HG02943 (cell line): ENCODE results near the gene GLRX3.

Source experiments
- ATAC-seq: cut with Tn5 transposase; IDR thresholded peaks from one replicate; pipeline ENCODE4 v1.9.1; 2021; ENCODE audit warnings: mild to moderate bottlenecking, low read depth, moderate library complexity; ENCODE audit not compliant: unreplicated experiment

GLRX3 gene

DNA sequence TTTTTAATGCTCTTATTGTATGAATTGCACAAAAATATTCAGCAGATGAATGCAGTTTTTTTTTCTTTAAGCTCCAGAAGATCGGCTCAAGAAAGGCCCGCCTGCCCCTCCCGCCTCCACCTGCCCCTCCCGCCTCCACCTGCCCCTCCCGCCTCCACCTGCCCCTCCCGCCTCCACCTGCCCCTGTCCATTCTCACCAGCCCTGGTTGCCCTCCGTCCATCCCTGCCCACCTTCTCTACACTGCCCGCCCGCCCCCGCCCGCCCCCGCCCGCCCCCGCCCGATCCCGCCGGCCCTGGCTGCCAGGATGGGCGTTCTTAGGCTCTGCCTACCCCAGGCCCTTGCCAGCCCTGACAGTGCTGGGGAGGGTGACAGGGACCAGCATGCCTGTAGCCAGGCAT lies 67.4 kb downstream of the GLRX3 start:
- ATAC-seq, result no peak

DNA sequence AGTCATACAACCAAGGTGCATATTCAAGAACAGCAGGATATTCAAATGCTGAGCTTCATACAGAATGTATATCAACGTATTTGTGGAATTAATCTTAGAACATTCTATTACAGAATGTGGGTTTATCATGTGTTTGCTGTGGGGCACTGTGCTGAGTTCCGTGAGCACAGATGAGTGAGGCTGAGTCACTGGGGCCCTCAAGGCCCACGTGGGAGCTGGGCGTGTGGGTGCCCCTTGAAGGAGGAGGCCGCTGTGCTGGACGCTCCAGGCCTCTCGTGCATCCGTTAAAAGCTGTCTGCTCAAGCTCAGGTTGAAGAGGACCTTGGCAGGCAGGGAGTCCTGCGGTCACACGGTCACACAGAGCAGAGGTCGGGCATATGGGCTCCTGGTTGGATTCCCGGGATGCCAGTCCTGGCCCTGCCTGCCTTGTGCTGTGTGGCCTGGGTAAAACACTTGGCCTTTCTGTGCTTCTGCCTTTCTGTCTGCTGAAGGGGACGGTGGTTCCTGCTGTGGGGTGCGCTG lies 70.1 kb downstream of the GLRX3 start:
- ATAC-seq, result no peak

DNA sequence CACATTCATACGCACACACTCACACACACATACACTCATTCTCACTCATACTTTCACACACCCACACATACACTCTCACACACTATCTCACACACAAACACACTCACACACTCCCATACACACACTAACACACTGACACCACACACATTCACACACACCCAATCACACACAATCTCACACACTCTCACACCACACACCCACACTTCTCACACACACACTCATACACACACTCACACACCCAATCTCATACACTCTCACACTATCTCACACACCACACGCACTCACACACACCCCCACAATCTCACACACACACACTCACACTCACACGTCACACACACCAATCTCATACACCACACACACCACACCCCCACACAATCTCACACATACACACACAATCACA lies 71.0 kb downstream of the GLRX3 start:
- no peak for ATAC-seq

DNA sequence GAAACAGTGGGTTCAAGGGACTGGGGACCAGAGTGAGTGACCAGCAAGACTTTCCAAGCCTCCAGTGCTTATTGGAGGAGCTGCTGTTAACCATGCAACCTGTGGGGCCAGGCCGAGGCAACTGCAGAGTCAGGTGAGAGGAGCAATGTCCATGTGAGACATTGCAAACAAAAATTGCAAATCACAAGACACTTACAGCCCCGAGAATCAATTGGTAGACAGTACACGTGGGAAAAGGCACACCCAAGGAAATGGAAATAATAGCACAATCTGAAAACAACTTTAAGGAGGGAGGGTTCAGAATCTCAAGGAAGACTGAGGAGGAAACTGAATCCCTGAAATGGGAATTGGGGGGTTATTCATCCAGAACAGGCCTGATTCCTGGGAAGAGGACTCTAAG lies 72.6 kb downstream of the GLRX3 start:
- ATAC-seq, result no peak

DNA sequence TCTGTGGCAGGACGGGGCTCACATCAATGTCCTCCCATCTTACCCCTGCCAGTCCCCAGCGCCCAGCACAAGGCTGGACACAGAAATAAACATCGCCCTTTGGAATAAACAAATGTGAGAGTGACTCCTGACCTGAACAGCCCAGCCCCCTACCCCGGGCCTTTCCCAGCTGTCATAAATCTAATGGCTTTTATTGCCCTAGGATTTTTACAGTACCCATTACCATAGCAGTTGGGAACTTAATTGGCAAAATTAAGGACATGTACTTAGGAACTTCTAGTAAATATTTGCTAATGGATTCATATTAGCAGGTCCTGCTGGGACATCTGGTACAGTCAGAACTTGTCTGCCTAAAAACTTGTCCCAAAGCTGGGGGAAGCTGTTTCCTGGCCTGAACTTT lies 76.6 kb downstream of the GLRX3 start:
- no peak for ATAC-seq

DNA sequence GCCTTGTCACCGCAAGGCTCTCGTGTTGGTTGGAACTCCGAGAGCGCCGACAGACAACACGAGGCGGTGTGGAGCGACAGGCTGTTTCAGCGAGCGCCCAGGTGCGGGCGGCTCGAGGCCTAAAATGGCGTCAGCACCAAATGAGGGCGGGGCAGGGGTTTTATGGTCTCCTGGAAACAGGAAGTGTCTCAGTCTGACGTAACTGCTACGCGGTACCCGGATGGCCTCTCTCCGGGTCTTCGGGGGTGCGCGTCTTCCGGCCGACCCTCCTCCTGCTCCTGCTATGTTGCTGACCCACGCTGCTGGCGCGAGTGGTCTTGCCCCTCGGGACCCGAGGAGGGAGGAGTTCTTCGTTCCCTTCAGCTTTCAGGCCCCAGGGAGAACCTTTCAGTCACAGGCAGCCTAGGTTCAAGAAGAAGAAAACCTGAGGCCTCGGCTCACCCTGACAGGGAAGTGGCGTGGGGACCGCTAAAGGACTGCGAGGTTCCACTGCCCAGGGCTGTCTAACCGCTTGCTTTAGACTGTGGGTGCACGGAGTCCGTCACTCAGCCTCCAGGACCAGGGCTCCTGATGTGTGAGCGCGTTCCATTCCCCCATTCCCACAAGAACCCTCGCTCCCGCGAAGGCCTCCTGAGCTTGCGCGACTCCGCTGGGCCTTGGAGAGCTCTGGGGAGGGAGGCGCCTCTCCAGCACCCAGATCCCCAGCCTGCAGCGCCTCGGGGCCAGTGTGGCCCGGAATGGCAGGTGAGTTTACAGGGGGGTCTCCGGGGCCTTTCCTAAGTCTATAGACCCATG lies 77.3 kb downstream of the GLRX3 start:
- no peak for ATAC-seq

DNA sequence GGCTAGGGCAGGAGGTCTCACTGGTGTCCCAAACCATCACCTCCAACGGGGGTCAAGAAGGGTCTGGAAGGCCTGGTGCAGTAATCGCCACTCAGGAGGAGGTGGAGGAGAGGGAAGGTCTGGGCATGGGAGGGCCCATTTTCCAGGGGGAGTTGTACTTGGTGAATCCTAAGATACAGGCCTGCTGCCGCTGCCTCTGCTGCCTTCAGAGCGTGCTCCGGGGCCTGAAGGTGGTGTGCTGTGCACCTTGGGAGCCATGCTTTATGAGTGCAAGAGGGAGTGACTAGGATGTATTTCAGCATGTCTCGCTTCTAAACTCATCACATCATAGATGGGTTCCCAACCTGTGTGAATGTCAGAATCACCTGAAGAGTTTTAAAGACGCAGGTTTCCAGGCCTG lies 78.2 kb downstream of the GLRX3 start:
- no peak for ATAC-seq

DNA sequence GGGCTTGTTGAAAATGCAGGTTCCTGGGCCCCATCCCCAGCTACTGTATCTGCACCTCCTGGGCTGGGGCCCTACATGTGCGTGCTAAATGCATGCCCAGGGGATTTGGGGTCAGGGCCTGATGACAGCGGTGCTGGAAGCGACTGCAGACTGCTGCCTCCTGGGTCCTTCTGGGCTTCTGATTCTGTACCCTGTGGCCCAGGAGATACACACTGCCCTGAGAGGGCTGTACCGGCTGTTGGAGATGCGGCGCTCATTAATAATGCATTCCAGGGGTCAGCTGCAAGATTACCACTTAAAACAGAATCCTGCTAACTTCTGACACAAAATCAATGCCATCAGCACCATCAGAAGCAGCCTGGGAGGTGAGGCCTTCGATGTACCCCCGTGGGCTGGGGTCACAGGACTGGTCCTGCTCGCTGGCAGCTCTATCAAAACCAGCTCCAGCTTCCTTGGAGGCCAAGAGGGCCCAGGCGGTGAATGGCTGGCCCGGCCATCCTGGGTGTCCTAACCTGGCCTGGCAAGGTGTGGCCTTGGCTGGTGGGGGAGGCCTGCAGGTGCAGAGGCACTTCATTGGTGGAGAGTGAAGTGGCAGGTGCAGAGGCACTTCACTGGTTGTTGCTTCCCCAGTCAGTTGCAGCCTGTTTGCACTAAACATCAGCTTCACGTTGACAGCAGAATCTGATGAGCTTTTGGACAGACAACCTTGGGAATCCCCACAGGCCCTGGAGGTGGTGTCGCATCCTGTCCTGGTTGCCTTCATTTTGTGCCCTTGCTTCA lies 79.2 kb downstream of the GLRX3 start:
- no peak for ATAC-seq

DNA sequence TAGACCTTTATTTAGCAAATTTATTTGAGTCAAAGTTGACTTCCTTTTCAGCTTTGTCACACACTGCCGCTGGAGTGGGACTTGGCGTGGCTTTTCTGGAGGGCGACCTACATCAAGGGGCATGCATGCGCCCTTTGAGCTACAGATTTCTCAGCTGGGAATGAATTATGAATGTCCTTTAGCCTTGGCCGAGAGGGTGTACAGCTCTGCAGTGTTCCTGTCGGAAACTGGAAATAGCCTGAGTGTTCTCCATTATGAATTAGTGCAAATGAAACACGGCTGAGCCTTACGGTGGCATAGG lies 79.7 kb downstream of the GLRX3 start:
- ATAC-seq, result no peak

DNA sequence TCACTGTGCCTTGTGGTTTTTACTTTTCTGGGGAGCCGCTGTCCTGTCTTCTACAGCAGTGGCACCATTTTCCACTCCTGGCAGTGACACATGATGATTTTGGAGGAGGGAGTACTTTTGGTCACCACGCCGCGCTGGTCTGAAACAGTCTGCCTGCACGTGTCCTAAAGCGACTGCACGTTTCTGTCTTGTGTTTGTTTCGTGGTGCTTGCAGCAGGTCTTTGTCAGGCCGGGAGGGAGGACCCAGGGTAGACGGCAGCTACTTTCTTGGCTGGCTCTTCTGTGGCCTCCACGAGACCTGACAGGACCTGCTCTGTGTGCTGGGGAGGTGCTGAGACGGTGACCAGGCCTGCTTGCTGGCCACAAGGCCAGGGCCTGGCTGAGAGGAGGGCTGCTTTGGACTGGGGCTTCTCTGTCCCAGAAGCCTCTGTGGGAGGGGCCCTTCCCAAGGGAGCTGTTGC lies 82.0 kb downstream of the GLRX3 start:
- no peak for ATAC-seq

DNA sequence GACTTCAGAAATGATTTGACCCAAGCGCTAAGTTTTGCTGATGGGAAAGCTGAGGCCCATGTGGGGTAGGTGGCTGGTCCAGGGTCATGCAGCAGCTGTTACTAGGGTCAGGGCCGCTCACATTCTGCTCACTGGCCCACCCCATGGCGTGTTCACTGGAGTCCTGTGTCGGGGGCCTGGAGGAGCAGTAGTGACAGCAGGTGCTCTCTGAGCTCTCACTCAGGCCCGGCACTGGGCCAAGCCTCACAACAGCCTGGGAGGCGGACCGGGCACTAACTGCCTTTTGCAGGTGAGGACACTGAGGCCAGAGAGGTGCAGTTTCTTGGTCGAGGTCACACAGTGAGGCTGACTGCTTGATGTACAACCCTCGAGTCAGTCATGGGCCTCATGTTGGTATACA lies 82.7 kb downstream of the GLRX3 start:
- no peak for ATAC-seq

DNA sequence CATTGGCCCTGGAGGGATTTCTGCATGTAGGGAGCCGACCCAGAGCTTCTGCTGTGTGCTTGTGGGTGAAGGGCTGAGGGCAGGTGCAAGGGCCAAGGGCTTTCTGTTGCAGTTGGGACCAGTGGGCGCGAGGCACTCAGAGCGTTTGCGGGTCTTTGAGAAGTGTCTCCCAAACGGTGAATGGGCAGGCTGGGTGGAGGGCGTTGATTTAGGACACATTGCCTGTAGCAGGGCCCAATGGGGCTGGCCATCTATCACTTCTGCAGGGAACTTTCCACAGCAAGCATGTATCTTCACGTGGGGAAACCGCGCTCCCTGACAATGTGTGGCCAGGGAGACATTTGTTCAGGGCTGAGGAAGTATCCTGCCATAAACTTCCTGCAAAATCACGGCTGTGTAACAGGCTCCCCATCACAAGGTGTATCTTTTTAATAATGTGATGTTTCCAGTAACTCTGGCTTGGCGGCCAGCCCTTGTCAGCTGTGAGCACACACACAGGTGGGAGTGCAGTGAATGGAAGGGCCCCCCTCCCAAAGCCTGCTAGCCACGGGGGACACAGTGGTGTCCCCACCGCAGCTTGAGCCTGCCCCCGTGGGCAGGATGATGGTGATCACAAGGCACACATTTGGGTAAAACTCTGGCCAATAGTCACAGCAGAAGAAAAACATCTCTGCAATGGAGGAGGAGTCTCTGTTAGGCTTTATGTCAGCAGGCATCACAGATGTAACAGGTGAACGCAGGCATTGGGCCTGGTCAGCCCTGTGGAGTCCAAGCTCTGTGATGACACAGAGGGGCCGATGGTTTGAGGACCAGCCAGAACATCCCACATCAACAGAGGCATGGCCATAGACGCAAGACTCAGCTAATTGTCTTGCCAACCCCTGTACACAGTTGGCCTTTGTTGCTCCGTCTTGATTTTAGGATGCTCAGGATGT lies 84.3 kb downstream of the GLRX3 start:
- no peak for ATAC-seq

DNA sequence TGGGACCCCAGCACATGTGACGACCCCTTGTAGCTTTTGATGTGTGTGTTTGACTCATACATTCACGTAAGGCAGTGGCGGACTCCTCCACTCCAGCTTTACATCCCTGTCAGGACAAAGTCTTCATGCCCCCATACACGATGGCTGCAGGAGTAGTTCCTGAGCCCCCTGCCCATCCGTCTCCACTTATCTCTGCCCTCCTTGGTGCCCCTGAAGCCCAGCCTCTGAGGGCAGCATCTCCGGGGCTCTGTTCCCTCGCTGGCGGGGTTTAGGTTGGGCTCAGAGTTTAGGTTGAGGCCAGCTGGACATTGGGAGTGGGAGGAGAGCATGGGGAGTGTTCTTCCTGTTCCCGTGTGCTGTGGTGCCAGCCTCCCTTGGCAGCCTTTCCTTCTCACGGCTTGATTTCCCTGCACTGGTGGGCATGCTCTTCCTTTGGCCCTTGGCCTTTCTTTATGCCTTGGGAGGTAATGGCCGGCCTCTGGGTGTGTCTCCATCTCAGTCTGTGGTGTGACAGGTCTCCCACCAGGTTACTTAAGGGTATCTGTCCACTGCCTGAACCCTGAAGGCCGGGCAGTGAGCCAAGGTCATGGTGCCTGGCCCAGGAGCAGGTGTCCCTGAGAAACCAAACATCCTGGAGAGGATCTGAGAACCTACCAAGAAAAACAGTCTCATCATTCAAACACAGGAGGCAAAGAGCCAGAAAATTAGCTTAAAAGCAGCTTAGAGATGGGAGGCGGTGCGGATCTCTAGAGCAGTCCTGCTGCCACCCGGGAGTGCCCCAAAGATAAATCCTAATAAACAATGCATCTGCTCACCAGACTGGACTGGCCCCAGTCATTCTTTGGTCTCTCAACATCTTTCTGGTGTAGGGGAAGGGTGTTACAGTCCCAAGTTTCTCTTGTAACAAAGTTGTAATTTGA lies 85.5 kb downstream of the GLRX3 start:
- ATAC-seq, result no peak

DNA sequence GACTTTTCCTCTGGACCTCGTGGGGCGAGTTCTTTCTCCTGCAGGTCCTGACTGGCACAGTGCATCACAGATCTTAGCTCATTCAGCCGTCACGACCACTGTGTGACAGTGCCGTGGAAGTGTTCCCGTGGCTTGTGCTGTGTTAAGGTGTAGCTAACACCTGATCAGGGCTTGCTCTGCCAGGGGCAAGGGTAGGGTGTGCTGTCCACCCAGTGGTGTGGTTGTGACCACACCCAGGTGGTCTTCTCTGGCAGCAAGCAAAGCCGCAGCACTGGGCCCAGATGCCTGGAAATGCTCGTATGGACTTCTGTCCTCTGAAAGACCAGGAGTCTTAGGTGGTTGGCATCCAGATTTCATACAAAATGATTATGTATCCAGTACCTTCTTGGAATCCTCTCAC lies 86.2 kb downstream of the GLRX3 start:
- ATAC-seq, result no peak

DNA sequence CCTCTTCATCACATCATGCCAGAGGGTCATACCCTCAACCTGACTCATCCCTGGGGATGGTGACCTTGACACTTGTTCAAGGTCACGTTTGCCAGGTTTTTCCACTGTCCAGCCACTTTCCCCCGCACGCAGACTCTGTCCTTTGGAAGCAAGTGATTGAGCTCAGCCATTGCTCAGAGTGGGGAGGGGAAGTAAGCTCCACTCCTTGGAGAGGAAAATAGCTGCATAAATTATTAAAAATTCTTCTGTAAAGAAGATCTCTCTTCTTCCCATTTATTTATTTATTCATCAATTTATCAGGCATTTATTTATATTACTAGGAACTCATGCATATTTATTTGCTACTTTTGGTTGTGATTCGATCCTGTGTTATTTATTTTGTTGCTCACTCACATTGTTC lies 88.0 kb downstream of the GLRX3 start:
- no peak for ATAC-seq

DNA sequence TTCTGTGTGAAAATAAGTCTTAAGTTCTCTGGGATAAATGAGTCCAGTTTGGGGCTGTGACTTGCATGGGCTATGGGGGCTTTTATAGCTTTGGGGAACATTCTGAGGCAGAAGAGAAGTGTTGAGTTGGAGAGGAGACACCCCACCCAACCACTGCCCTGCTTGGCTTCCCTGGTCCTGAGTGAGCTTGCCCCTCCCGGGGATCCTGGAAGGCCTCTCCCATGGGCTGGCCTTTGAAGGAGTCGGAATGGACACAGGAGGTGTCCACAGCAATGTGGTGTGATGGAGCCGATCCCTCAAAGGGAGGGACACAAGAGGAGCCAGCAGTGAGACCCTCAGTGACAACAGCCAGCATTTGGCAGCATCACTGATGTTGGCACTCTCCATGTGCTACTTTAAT lies 89.8 kb downstream of the GLRX3 start:
- no peak for ATAC-seq

DNA sequence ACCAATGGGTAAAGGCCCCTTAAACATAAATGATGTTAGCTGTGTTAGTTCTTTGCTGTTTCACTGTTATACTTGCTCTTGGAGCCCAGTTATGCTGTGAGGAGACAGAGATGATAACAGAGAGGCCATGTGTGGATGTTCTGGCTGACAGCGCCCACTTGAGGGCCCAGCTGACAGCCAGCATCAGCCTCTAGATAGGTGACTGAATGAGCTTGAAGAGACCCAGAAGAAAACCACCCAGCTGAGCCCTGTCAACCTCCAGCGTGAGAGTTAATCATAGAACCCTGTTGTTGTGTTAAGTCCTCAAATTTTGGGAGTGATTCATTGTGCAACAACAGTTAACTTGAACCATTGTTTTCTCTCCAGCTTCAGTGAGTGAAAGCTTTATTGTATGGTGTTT lies 91.7 kb downstream of the GLRX3 start:
- no peak for ATAC-seq
